ENCODE data around the gene ACADL.

- TF ChIP-seq CTCF (IDR thresholded peaks at IDR 0.05) (no peak), POLR2A (IDR thresholded peaks at IDR 0.05) (no peak)
Measured at GRCh38 chr2:210267698-210268097, 42.5 kb upstream of the ACADL start.
